GM21529 (cell line): Measurements from ENCODE around the gene BRD9.
"Not testable (repeated sequence)": the region's sequence is repeated elsewhere in the genome, so short reads cannot be mapped to it uniquely, and the experiment has no call there.

Source experiments
- ATAC-seq: cut with Tn5 transposase; IDR thresholded peaks from one replicate; pipeline ENCODE4 v1.9.1; 2021; ENCODE audit not compliant: unreplicated experiment

The BRD9 gene

GRCh38 chr5:923281-923873 is 30.8 kb upstream of the BRD9 start:
- ATAC-seq = peak; percentile 83

GRCh38 chr5:922436-923280 is 30.1 kb upstream of the BRD9 start:
- no peak for ATAC-seq

GRCh38 chr5:921456-922435 is 29.1 kb upstream of the BRD9 start:
- no peak for ATAC-seq

- ATAC-seq = no peak
Measured at GRCh38 chr5:920321-920720, 27.7 kb upstream of the BRD9 start.

GRCh38 chr5:919356-920000 is 26.9 kb upstream of the BRD9 start:
- ATAC-seq = no peak

- ATAC-seq = not testable (repeated sequence)
Measured at GRCh38 chr5:918717-919116, 26.1 kb upstream of the BRD9 start.

- ATAC-seq = no peak
Measured at GRCh38 chr5:916441-917293, 24.1 kb upstream of the BRD9 start.

- ATAC-seq = no peak
Measured at GRCh38 chr5:915946-916345, 23.3 kb upstream of the BRD9 start.

- not testable (repeated sequence) for ATAC-seq
Measured at GRCh38 chr5:915346-915745, 22.7 kb upstream of the BRD9 start.

GRCh38 chr5:914612-915011 is 22.0 kb upstream of the BRD9 start:
- no peak for ATAC-seq

GRCh38 chr5:914174-914573 is 21.6 kb upstream of the BRD9 start:
- ATAC-seq = no peak

- no peak for ATAC-seq
Measured at GRCh38 chr5:912280-913091, 19.9 kb upstream of the BRD9 start.

- no peak for ATAC-seq
Measured at GRCh38 chr5:911601-912000, 19.0 kb upstream of the BRD9 start.

GRCh38 chr5:910769-911160 is 18.2 kb upstream of the BRD9 start:
- no peak for ATAC-seq

- no peak for ATAC-seq
Measured at GRCh38 chr5:909994-910768, 17.6 kb upstream of the BRD9 start.

GRCh38 chr5:909086-909485 is 16.5 kb upstream of the BRD9 start:
- no peak for ATAC-seq

GRCh38 chr5:908172-908571 is 15.6 kb upstream of the BRD9 start:
- ATAC-seq = no peak

GRCh38 chr5:907366-907910 is 14.8 kb upstream of the BRD9 start:
- ATAC-seq = no peak
